IMR-90 (cell line): Measurements from ENCODE around the gene PCDH20. TPM values are rescaled to one million over a fixed set of nuclear protein-coding genes. Genes with fewer than 3 reads are reported as not detected.

ENCODE experiments used
- ATAC-seq: fragments of 200-7000 bp; cut with Tn5 transposase; 2 replicates; pipeline ENCODE4 v1.9.1; 2020; ENCODE audit warnings: low read depth, mild to moderate bottlenecking, moderate library complexity
- BruUV-seq: library from RNA; stranded (reverse); fragments of 400-500 nt; replicated peaks from 2 replicates; lab custom pipeline; 2021; lab: Mats Ljungman, UMichigan
- CTCF ChIA-PET: fragments of 300-600 bp; formaldehyde crosslinking; extraction: SDS; loops from one replicate; lab custom pipeline; 2021; ENCODE audit warnings: antibody characterized with exemption; lab: Yijun Ruan, JAX
- POLR2A ChIA-PET: fragments of 300-600 bp; sonication (Branson Sonifier 250); formaldehyde crosslinking; loops from one replicate; lab custom pipeline; 2022; ENCODE audit warnings: antibody characterized with exemption; ENCODE audit not compliant: unreplicated experiment; lab: Charles Lee
- DNase-seq: peaks from one replicate; pipeline ENCODE4 v3.0.0; 2013
- H2AFZ ChIP-seq: replicated peaks from 2 replicates; pipeline ENCODE3; 2013; ENCODE audit warnings: low read length, mild to moderate bottlenecking; ENCODE audit not compliant: poor library complexity
- H2AK5ac ChIP-seq: 2 replicates; pipeline ENCODE4 v1.6.1; 2013; ENCODE audit warnings: low read depth, low read length, inconsistent platforms
- H2AK9ac ChIP-seq: replicated peaks from 2 replicates; pipeline ENCODE3; 2013; ENCODE audit warnings: mild to moderate bottlenecking, low read depth, low read length, moderate library complexity; ENCODE audit not compliant: poor library complexity
- H2BK120ac ChIP-seq: 2 replicates; pipeline ENCODE4 v1.6.1; 2013; ENCODE audit warnings: low read depth, low read length, inconsistent platforms
- H2BK15ac ChIP-seq: 3 replicates; pipeline ENCODE4 v1.6.1; 2013; ENCODE audit warnings: low read depth, low read length, inconsistent platforms
- H2BK20ac ChIP-seq: 2 replicates; pipeline ENCODE4 v1.6.1; 2013; ENCODE audit warnings: low read depth, mild to moderate bottlenecking, inconsistent platforms, low read length, moderate library complexity
- H2BK5ac ChIP-seq: 2 replicates; pipeline ENCODE4 v1.6.1; 2013; ENCODE audit warnings: mild to moderate bottlenecking, low read depth, low read length, inconsistent platforms; ENCODE audit not compliant: poor library complexity, severe bottlenecking
- H3K14ac ChIP-seq: replicated peaks from 2 replicates; pipeline ENCODE4 v1.6.1; 2013; ENCODE audit warnings: low read depth, low read length, inconsistent platforms
- H3K18ac ChIP-seq: 2 replicates; pipeline ENCODE4 v1.6.1; 2013; ENCODE audit warnings: low read depth, low read length, control low read depth
- H3K23ac ChIP-seq: 2 replicates; pipeline ENCODE4 v1.6.1; 2013; ENCODE audit warnings: low read depth, low read length, inconsistent platforms
- H3K27ac ChIP-seq: 2 replicates; pipeline ENCODE4 v1.5.1; 2013; ENCODE audit warnings: mild to moderate bottlenecking, control low read depth, low read length; ENCODE audit not compliant: insufficient read depth
- H3K27me3 ChIP-seq: 2 replicates; pipeline ENCODE4 v1.6.1; 2013; ENCODE audit warnings: low read length; ENCODE audit not compliant: control insufficient read depth, insufficient read depth
- H3K36me3 ChIP-seq: 2 replicates; pipeline ENCODE4 v1.6.1; 2013; ENCODE audit warnings: low read length, mixed read lengths; ENCODE audit not compliant: control insufficient read depth, insufficient read depth
- H3K4ac ChIP-seq: 2 replicates; pipeline ENCODE4 v1.6.1; 2013; ENCODE audit warnings: low read depth, low read length, inconsistent platforms
- H3K4me1 ChIP-seq: 2 replicates; pipeline ENCODE4 v1.6.1; 2013; ENCODE audit warnings: low read length, mixed read lengths; ENCODE audit not compliant: control insufficient read depth, insufficient read depth
- H3K4me2 ChIP-seq: 2 replicates; pipeline ENCODE4 v1.6.1; 2013; ENCODE audit warnings: low read depth, mild to moderate bottlenecking, control low read depth, low read length, moderate library complexity
- H3K4me3 ChIP-seq: 2 replicates; pipeline ENCODE4 v1.5.1; 2013; ENCODE audit warnings: low read depth, mild to moderate bottlenecking, control low read depth, low read length, moderate library complexity; ENCODE audit not compliant: insufficient read depth
- H3K56ac ChIP-seq: 2 replicates; pipeline ENCODE4 v1.6.1; 2013; ENCODE audit warnings: low read length, inconsistent platforms; ENCODE audit not compliant: insufficient read depth; ENCODE audit errors: extremely low read depth
- H3K79me1 ChIP-seq, 2 experiments: 2 replicates each; pipeline ENCODE4 v1.6.1; 2013; ENCODE audit warnings: low read length in 2 of 2, inconsistent platforms in 1 of 2, low read depth in 1 of 2
- H3K9ac ChIP-seq: 2 replicates; pipeline ENCODE4 v1.6.1; 2013; ENCODE audit warnings: low read depth, low read length, control low read depth
- H3K9me1 ChIP-seq: 2 replicates; pipeline ENCODE4 v1.6.1; 2013; ENCODE audit warnings: low read length, inconsistent platforms; ENCODE audit not compliant: insufficient read depth
- H3K9me3 ChIP-seq: 2 replicates; pipeline ENCODE4 v1.6.1; 2013; ENCODE audit warnings: low read length; ENCODE audit not compliant: control insufficient read depth, insufficient read depth
- H4K20me1 ChIP-seq: 2 replicates; pipeline ENCODE4 v1.6.1; 2013; ENCODE audit warnings: low read length, inconsistent platforms; ENCODE audit not compliant: insufficient read depth
- H4K5ac ChIP-seq: 2 replicates; pipeline ENCODE4 v1.6.1; 2013; ENCODE audit warnings: mild to moderate bottlenecking, low read depth, low read length, control low read depth
- H4K8ac ChIP-seq, 2 experiments: 2 replicates each; pipeline ENCODE4 v1.6.1; 2013; ENCODE audit warnings: low read depth in 2 of 2, low read length in 2 of 2, control low read depth in 1 of 2, inconsistent platforms in 1 of 2
- H4K91ac ChIP-seq: 2 replicates; pipeline ENCODE4 v1.6.1; 2013; ENCODE audit warnings: low read depth, low read length, inconsistent platforms; ENCODE audit not compliant: insufficient read depth
- POLR2A ChIP-seq: IDR thresholded peaks from 2 replicates; pipeline ENCODE4 v1.6.1; 2012; ENCODE audit warnings: mild to moderate bottlenecking, low read depth, low read length
- WGBS, 2 experiments: methylation state at CpG; one replicate each; pipeline versions ENCODE4 v1.1.5 to v1.1.7; 2013; ENCODE audit warnings: missing lambda C conversion rate in 2 of 2; ENCODE audit not compliant: insufficient read length in 1 of 2; ENCODE audit errors: extremely low coverage in 2 of 2; 5-methylcytosine and 5-hydroxymethylcytosine counted together
- dilution Hi-C: fragments of 300-500 bp; cut with HindIII; formaldehyde crosslinking; loops from one replicate; pipeline ENCODE4 v1.14.3; 2018; ENCODE audit warnings: low sequenced_read_pairs; ENCODE audit not compliant: unreplicated experiment
- in situ Hi-C: fragments of 300-500 bp; cut with MboI; formaldehyde crosslinking; loops from 3 replicates; pipeline ENCODE4 v1.14.3; 2019; ENCODE audit warnings: low sequenced_read_pairs, inconsistent platforms, mixed read lengths
- intact Hi-C: fragments of 100-400 bp; cut with micrococcal nuclease; formaldehyde crosslinking; loops from 2 replicates; pipeline ENCODE4 v1.10.0; 2022
- polyA plus RNA-seq, 3 experiments: library from polyadenylated mRNA; depleted of rRNA; stranded (reverse); fragments of >200 nt; gene quantifications; 2 replicates each; pipeline ENCODE4 v1.2.3, GENCODE V29; 2012; ENCODE audit warnings: low replicate concordance in 1 of 3
- total RNA-seq: library from RNA; depleted of rRNA; stranded (reverse); fragments of >200 nt; gene quantifications from 2 replicates; pipeline ENCODE4 v1.2.3, GENCODE V29; 2012

PCDH20 gene
- total and polyA plus RNA-seq, 2 of the 4 experiments (the other 2 are of a cell fraction), result not detected

DNA sequence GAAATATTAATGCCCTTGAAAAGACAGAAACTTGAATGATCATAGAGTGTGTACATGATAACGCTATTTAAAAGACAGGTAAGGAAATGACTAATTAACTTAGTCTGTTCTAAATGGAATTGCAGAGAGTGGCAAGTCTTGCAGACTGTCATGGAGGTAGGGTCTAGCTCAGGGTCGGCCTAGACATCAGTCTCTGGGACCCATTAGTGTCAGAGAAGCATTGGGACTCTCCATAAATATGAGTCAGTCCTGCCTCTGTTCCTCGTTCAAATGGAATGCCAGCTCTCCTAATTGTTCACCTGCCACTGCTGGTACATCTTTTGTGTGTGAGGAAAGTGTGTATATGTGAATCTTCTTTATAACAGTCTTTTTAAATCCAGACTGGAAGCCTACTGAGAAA is 28.0 kb downstream of the PCDH20 start:
- H3K4me1 ChIP-seq, result no peaks in the 10 kb centered on the region
- no peaks in the 10 kb centered on the region for H3K79me1 ChIP-seq
- H3K4me2 ChIP-seq, result no peak overlapping the region
- no peak overlapping the region for H4K5ac ChIP-seq
- 31% methylated on average over 2 of the region's 3 CpGs; no CpG with 5 or more reads in 1 of the 2 experiments for WGBS, 2 experiments
- H3K27ac ChIP-seq, result no peak overlapping the region
- no peaks in the 10 kb centered on the region for H3K9me3 ChIP-seq
- TF ChIP-seq POLR2A, result no peak
- no peaks in the 10 kb centered on the region for H3K27me3 ChIP-seq
- H2AK5ac ChIP-seq, result no peak overlapping the region
- H4K91ac ChIP-seq, result no peak overlapping the region
- no peak overlapping the region for H2AK9ac ChIP-seq
- H3K23ac ChIP-seq, result no peak overlapping the region
- no peak overlapping the region for H2BK120ac ChIP-seq
- ATAC-seq, result no peak
- dilution Hi-C loops, result no loop called here
- no peak overlapping the region for H3K4ac ChIP-seq
- no peak overlapping the region for H2AFZ ChIP-seq
- H2BK15ac ChIP-seq, result no peak overlapping the region
- CTCF ChIA-PET, result no interaction called here
- no peak for DNase-seq
- no peaks in the 10 kb centered on the region for H3K9me1 ChIP-seq
- H2BK5ac ChIP-seq, result no peak overlapping the region
- POLR2A ChIA-PET, result no interaction called here
- H3K56ac ChIP-seq, result no peak overlapping the region
- BruUV-seq, result no TSS peak
- no peak overlapping the region for H4K8ac ChIP-seq
- H4K20me1 ChIP-seq, result no peaks in the 10 kb centered on the region
- no peaks in the 10 kb centered on the region for H3K36me3 ChIP-seq
- H3K4me3 ChIP-seq, result no peak overlapping the region
- H3K14ac ChIP-seq, result no peak overlapping the region
- H3K9ac ChIP-seq, result no peak overlapping the region
- H2BK20ac ChIP-seq, result no peak overlapping the region
- in situ Hi-C loops, result no loop called here
- intact Hi-C loops, result no loop called here
- H3K18ac ChIP-seq, result no peak overlapping the region
